Liver (tissue), 9 donors: ENCODE data around the gene COX10. TPM values are rescaled to one million over a fixed set of nuclear protein-coding genes. Genes with fewer than 3 reads are reported as not detected.

ENCODE experiments used
- DNase-seq: peaks from one replicate; pipeline ENCODE4 v3.0.0-alpha.2; 2017; ENCODE audit warnings: low spot score
- H3K27ac ChIP-seq, 2 donors: one replicate each; pipeline ENCODE4 v1.7.0; 2013; ENCODE audit warnings: inconsistent platforms in 2 of 2, low read length in 2 of 2, control low read depth in 1 of 2, low read depth in 1 of 2, mild to moderate bottlenecking in 1 of 2
- H3K27me3 ChIP-seq, 4 donors: one replicate each; pipeline versions ENCODE4 v1.6.1 to v1.7.0; 2013; ENCODE audit warnings: low read length in 3 of 4, inconsistent platforms in 1 of 4, mild to moderate bottlenecking in 1 of 4, moderate library complexity in 1 of 4; ENCODE audit not compliant: control insufficient read depth in 4 of 4, insufficient read depth in 4 of 4
- H3K36me3 ChIP-seq, 4 donors: one replicate each; pipeline versions ENCODE4 v1.6.1 to v1.7.0; 2013; ENCODE audit warnings: low read length in 3 of 4, mild to moderate bottlenecking in 3 of 4, low read depth in 1 of 4, moderate library complexity in 1 of 4; ENCODE audit not compliant: control insufficient read depth in 4 of 4, insufficient read depth in 3 of 4
- H3K4me1 ChIP-seq, 4 donors: one replicate each; pipeline versions ENCODE4 v1.6.1 to v1.7.0; 2013; ENCODE audit warnings: low read length in 3 of 4, mild to moderate bottlenecking in 3 of 4, moderate library complexity in 1 of 4; ENCODE audit not compliant: control insufficient read depth in 4 of 4, insufficient read depth in 4 of 4
- H3K4me3 ChIP-seq, 3 donors: one replicate each; pipeline versions ENCODE4 v1.6.1 to v1.7.0; 2013; ENCODE audit warnings: low read length in 3 of 3, control low read depth in 1 of 3, low read depth in 1 of 3, mild to moderate bottlenecking in 1 of 3
- H3K9ac ChIP-seq, 2 donors: one replicate each; pipeline ENCODE4 v1.7.0; 2013; ENCODE audit warnings: low read length in 2 of 2, mild to moderate bottlenecking in 2 of 2, moderate library complexity in 2 of 2, control low read depth in 1 of 2, low read depth in 1 of 2
- H3K9me3 ChIP-seq, 4 donors: one replicate each; pipeline versions ENCODE4 v1.6.1 to v1.7.0; 2013; ENCODE audit warnings: low read length in 3 of 4; ENCODE audit not compliant: control insufficient read depth in 4 of 4
- EGR1 ChIP-seq, 2 donors: IDR thresholded peaks; 2 replicates each; pipeline ENCODE4 v1.6.1; 2016 to 2018; ENCODE audit warnings: antibody characterized with exemption in 2 of 2, low read depth in 2 of 2
- FOXA1 ChIP-seq: IDR thresholded peaks from 2 replicates; pipeline ENCODE4 v1.6.1; 2016; ENCODE audit warnings: antibody characterized with exemption
- FOXA2 ChIP-seq: IDR thresholded peaks from 2 replicates; pipeline ENCODE4 v1.6.1; 2016; ENCODE audit warnings: antibody characterized with exemption
- GABPA ChIP-seq, 2 donors: IDR thresholded peaks in 1 of 2; conservative IDR thresholded peaks in 1 of 2; 2 replicates each; pipeline ENCODE4 v1.6.1; 2016; ENCODE audit warnings: antibody characterized with exemption in 2 of 2, mild to moderate bottlenecking in 1 of 2, moderate library complexity in 1 of 2
- HNF4A ChIP-seq, 2 donors: conservative IDR thresholded peaks; 2 replicates each; pipeline ENCODE4 v1.6.1; 2016; ENCODE audit warnings: antibody characterized with exemption in 2 of 2, mild to moderate bottlenecking in 2 of 2
- HNF4G ChIP-seq: IDR thresholded peaks from 2 replicates; pipeline ENCODE4 v1.6.1; 2016; ENCODE audit warnings: antibody characterized with exemption
- JUND ChIP-seq, 2 donors: IDR thresholded peaks; 2 replicates each; pipeline ENCODE4 v1.6.1; 2016; ENCODE audit warnings: antibody characterized with exemption in 2 of 2
- NR2F2 ChIP-seq: IDR thresholded peaks from 2 replicates; pipeline ENCODE4 v1.6.1; 2016; ENCODE audit warnings: antibody characterized with exemption
- RAD21 ChIP-seq, 2 donors: IDR thresholded peaks; 2 replicates each; pipeline ENCODE4 v1.6.1; 2016; ENCODE audit warnings: antibody characterized with exemption in 2 of 2, mild to moderate bottlenecking in 2 of 2
- RXRA ChIP-seq, 2 donors: IDR thresholded peaks; 2 replicates each; pipeline ENCODE4 v1.6.1; 2017 to 2018; ENCODE audit warnings: antibody characterized with exemption in 2 of 2, mild to moderate bottlenecking in 1 of 2
- TAF1 ChIP-seq: conservative IDR thresholded peaks from 2 replicates; pipeline ENCODE4 v1.6.1; 2016; ENCODE audit warnings: antibody characterized with exemption, mild to moderate bottlenecking
- YY1 ChIP-seq: IDR thresholded peaks from 2 replicates; pipeline ENCODE4 v1.6.1; 2016; ENCODE audit warnings: antibody characterized with exemption, mild to moderate bottlenecking
- WGBS: extraction: QIAGEN DNeasy Blood & Tissue Kit; methylation state at CpG from one replicate; pipeline ENCODE4 v1.1.7; 2013; 5-methylcytosine and 5-hydroxymethylcytosine counted together
- polyA plus RNA-seq, 2 donors: library from polyadenylated mRNA; stranded (reverse) in 1 of 2; unstranded in 1 of 2; fragments of 200-250 nt in 1 of 2; fragments of >200 nt in 1 of 2; fragmentation: Nextera tagmentation in 1 of 2; extraction: Ambion mirVana in 1 of 2; gene quantifications; one replicate each; pipeline versions ENCODE4 v1.2.1 to v1.2.3, GENCODE V29; 2013 to 2015
- total RNA-seq, 2 donors: library from RNA; depleted of rRNA; stranded (reverse); fragments of >200 nt; gene quantifications; one replicate each; pipeline ENCODE4 v1.2.3, GENCODE V29; 2014
- TF ChIP-seq, protein P1 (sequence below): IDR thresholded peaks from 2 replicates; pipeline ENCODE4 v1.6.1; 2016; ENCODE audit warnings: antibody characterized with exemption
- TF ChIP-seq, protein P2 (sequence below): IDR thresholded peaks from 2 replicates; pipeline ENCODE4 v1.6.1; 2016; ENCODE audit warnings: antibody characterized with exemption
- TF ChIP-seq, protein P3 (sequence below): IDR thresholded peaks from 2 replicates; pipeline ENCODE4 v1.6.1; 2016; ENCODE audit warnings: antibody characterized with exemption
- donor health status: healthy.
- donor health status: healthy.
- donor health status: healthy.
- donor health status: healthy.
- donor health status: healthy.

Gene COX10
- total and polyA plus RNA-seq, 4 donors = 7.0 to 15.1 (median 8.7) TPM

DNA sequence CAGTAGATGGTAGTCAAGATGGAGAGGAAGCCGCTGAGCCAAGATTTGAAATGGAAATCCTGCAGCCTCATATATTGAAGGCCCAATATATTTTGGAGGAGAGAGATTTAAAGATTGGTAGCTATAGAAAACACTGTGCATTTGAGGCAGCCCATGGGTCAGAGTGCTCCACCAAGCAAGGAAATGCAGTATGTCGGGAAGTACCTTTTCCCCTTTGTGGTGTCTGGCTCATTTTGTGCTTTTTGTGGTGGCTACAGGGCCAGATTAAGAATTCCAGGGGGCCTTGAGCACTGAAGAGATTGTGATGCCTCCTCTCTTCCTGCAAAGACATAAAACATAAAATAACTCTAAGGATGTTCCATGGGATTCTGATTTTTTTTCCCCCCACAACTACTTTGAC, 127.8 kb downstream of the COX10 start:
- DNase-seq = no peak
- H3K27me3 ChIP-seq = no peaks in the 10 kb centered on the region
- peaks cover 0 to 3% (median 0%) of the 10 kb centered on the region in 4 donors for H3K36me3 ChIP-seq
- H3K4me1 ChIP-seq = no peaks in the 10 kb centered on the region
- TF ChIP-seq FOXA1 = no peak
- TF ChIP-seq, protein P1, sequence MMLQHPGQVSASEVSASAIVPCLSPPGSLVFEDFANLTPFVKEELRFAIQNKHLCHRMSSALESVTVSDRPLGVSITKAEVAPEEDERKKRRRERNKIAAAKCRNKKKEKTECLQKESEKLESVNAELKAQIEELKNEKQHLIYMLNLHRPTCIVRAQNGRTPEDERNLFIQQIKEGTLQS = no peak
- TF ChIP-seq JUND (IDR thresholded peaks at IDR 0.05) = no peak
- TF ChIP-seq, protein P2, sequence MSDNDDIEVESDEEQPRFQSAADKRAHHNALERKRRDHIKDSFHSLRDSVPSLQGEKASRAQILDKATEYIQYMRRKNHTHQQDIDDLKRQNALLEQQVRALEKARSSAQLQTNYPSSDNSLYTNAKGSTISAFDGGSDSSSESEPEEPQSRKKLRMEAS = no peak
- TF ChIP-seq FOXA2 = no peak
- H3K27ac ChIP-seq = no peak overlapping the region
- 96% methylated on average over 2 of the region's 2 CpGs for WGBS
- H3K9ac ChIP-seq = no peak overlapping the region
- no peaks in the 10 kb centered on the region for H3K9me3 ChIP-seq
- H3K4me3 ChIP-seq = no peak overlapping the region

DNA sequence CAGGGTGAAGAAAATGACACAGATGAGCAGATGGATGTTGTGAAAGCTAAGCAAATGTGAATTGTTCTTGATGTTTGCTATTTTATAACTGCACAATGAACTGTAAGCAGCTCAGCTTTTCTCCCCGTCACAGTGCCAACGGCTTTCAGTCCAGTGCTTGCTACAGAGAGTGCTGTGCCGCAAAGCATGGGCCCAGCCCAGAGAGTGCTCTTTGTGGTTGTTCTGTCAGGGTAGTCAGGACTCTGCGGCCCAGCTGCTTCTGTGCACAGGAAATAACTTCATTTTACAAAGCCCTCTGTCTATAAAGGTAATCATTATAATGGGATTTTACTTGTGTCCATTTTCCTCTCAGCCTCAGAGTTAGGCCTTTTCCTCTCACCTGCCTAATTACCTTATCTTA, 128.3 kb downstream of the COX10 start:
- TF ChIP-seq, protein P2 = no peak
- TF ChIP-seq, protein P1 = no peak
- TF ChIP-seq FOXA2 = no peak
- no peak for TF ChIP-seq RAD21 (IDR thresholded peaks at IDR 0.05)
- no peak for TF ChIP-seq HNF4G
- TF ChIP-seq NR2F2 = no peak
- no peak for TF ChIP-seq GABPA (IDR thresholded peaks at IDR 0.05 in 1 of 2, conservative IDR thresholded peaks at IDR 0.05 in 1 of 2)
- TF ChIP-seq HNF4A (conservative IDR thresholded peaks at IDR 0.05) = no peak
- no peak for TF ChIP-seq TAF1
- no peak for TF ChIP-seq RXRA (IDR thresholded peaks at IDR 0.05)
- TF ChIP-seq, protein P3, sequence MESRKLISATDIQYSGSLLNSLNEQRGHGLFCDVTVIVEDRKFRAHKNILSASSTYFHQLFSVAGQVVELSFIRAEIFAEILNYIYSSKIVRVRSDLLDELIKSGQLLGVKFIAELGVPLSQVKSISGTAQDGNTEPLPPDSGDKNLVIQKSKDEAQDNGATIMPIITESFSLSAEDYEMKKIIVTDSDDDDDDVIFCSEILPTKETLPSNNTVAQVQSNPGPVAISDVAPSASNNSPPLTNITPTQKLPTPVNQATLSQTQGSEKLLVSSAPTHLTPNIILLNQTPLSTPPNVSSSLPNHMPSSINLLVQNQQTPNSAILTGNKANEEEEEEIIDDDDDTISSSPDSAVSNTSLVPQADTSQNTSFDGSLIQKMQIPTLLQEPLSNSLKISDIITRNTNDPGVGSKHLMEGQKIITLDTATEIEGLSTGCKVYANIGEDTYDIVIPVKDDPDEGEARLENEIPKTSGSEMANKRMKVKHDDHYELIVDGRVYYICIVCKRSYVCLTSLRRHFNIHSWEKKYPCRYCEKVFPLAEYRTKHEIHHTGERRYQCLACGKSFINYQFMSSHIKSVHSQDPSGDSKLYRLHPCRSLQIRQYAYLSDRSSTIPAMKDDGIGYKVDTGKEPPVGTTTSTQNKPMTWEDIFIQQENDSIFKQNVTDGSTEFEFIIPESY = no peak
- TF ChIP-seq JUND (IDR thresholded peaks at IDR 0.05) = no peak
- TF ChIP-seq EGR1 (IDR thresholded peaks at IDR 0.05; ENCODE audit: low read depth in 2 of 2) = no peak
- 93% methylated on average over 4 of the region's 4 CpGs for WGBS
- no peaks in the 10 kb centered on the region for H3K9me3 ChIP-seq
- H3K27ac ChIP-seq = no peak overlapping the region
- DNase-seq = no peak
- H3K9ac ChIP-seq = no peak overlapping the region
- no peaks in the 10 kb centered on the region for H3K27me3 ChIP-seq
- H3K4me3 ChIP-seq = no peak overlapping the region
- H3K36me3 ChIP-seq = peaks cover 0 to 3% (median 0%) of the 10 kb centered on the region in 4 donors
- no peaks in the 10 kb centered on the region for H3K4me1 ChIP-seq

DNA sequence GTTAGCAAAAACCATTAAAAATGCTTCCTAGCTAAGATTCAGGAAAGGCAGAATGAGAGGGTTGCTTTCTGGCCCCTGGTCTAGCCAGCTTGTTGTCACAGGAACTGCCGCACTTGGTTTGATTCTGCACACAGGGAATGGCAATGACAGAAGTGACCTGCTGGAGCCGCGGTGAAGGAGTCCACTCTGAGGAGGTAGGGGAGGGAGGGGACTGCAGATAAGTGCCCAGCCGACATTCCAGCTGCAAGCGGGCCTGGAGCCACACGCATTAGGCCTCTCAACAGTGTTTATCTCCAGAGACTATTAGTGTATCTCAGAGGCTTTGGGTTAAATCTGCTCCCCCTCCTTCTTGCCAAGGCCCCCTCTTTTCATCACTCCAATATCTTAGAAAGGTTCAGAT, 128.7 kb downstream of the COX10 start:
- no peak for DNase-seq
- Histone ChIP-seq H3K9me3 (no peaks in the 10 kb centered on the region), H3K4me3 (no peak overlapping the region), H3K27ac (no peak overlapping the region), H3K9ac (no peak overlapping the region), H3K36me3 (peaks cover 0 to 3% (median 0%) of the 10 kb centered on the region in 4 donors), H3K27me3 (no peaks in the 10 kb centered on the region), H3K4me1 (no peaks in the 10 kb centered on the region)
- TF ChIP-seq TAF1 = no peak
- TF ChIP-seq JUND (IDR thresholded peaks at IDR 0.05) = no peak
- TF ChIP-seq YY1 = no peak
- TF ChIP-seq RAD21 (IDR thresholded peaks at IDR 0.05) = no peak
- no peak for TF ChIP-seq GABPA (IDR thresholded peaks at IDR 0.05 in 1 of 2, conservative IDR thresholded peaks at IDR 0.05 in 1 of 2)
- WGBS = 80% methylated on average over 6 of the region's 6 CpGs
